B cell (primary cell): Measurements from ENCODE around the gene INSRR. TPM values are rescaled to one million over a fixed set of nuclear protein-coding genes. Genes with fewer than 3 reads are reported as not detected.

Source experiments
- ATAC-seq: fragments of 200-7000 bp; cut with Tn5 transposase; one replicate; pipeline ENCODE4 v1.10.0; 2021; ENCODE audit warnings: low read depth, mild to moderate bottlenecking, moderate number of reproducible peaks, moderate library complexity
- CTCF ChIA-PET: fragments of 350-600 bp; sonication (Branson Sonifier 250); formaldehyde crosslinking; loops from one replicate; lab custom pipeline; 2021; ENCODE audit warnings: antibody characterized with exemption, inconsistent platforms; lab: Charles Lee
- POLR2A ChIA-PET: fragments of 350-600 bp; sonication (Branson Sonifier 250); formaldehyde crosslinking; loops from one replicate; lab custom pipeline; 2021; ENCODE audit warnings: antibody characterized with exemption; lab: Charles Lee
- DNase-seq: peaks from one replicate; pipeline ENCODE4 v3.0.0; 2013
- H2AFZ ChIP-seq: 2 replicates; pipeline ENCODE4 v1.6.1; 2012; ENCODE audit warnings: mild to moderate bottlenecking, low read depth, low read length; ENCODE audit not compliant: insufficient read depth, poor library complexity, severe bottlenecking
- H3K27ac ChIP-seq, 2 donors: 1 replicate in 1 of 2; 2 replicates in 1 of 2; pipeline ENCODE4 v1.5.1; 2012 to 2013; ENCODE audit warnings: low read length in 2 of 2, mild to moderate bottlenecking in 2 of 2, moderate library complexity in 1 of 2
- H3K27me3 ChIP-seq, 4 experiments: fragments of 200-600 bp in 1 of 4; sonication (generic) in 1 of 4; replicated peaks in 1 of 4; 1 replicate in 2 of 4; 2 replicates in 2 of 4; pipeline versions ENCODE4 v1.6.1 to v1.7.0; 2013 to 2016; ENCODE audit warnings: low read length in 3 of 4, mild to moderate bottlenecking in 2 of 4, mixed read lengths in 1 of 4, moderate library complexity in 1 of 4; ENCODE audit not compliant: insufficient read depth in 4 of 4, control insufficient read depth in 3 of 4; ENCODE audit errors: control extremely low read depth in 1 of 4
- H3K36me3 ChIP-seq, 2 experiments: replicated peaks in 1 of 2; 1 replicate in 1 of 2; 2 replicates in 1 of 2; pipeline versions ENCODE4 v1.6.1 to v1.7.1; 2013; ENCODE audit warnings: low read length in 1 of 2; ENCODE audit not compliant: insufficient read depth in 2 of 2, control insufficient read depth in 1 of 2; ENCODE audit errors: control extremely low read depth in 1 of 2, extremely low read depth in 1 of 2
- H3K4me1 ChIP-seq, 2 donors: fragments of 200-600 bp in 1 of 2; sonication (generic) in 1 of 2; 1 replicate in 1 of 2; 2 replicates in 1 of 2; pipeline versions ENCODE4 v1.5.1 to v1.6.1; 2013 to 2017; ENCODE audit warnings: low read length in 2 of 2; ENCODE audit not compliant: control insufficient read depth in 2 of 2, insufficient read depth in 2 of 2
- H3K4me2 ChIP-seq: replicated peaks from 2 replicates; pipeline ENCODE3; 2012; ENCODE audit warnings: mild to moderate bottlenecking, low read depth, low read length; ENCODE audit not compliant: poor library complexity, severe bottlenecking
- H3K4me3 ChIP-seq, 5 experiments: fragments of 200-600 bp in 1 of 5; sonication (generic) in 1 of 5; 1 replicate in 3 of 5; 2 replicates in 2 of 5; pipeline versions ENCODE4 v1.5.1 to v1.7.0; 2011 to 2016; ENCODE audit warnings: low read length in 4 of 5, mild to moderate bottlenecking in 4 of 5, low read depth in 2 of 5, control low read depth in 1 of 5, moderate library complexity in 1 of 5; ENCODE audit not compliant: insufficient read depth in 1 of 5; ENCODE audit errors: control extremely low read depth in 1 of 5, extremely low read depth in 1 of 5
- H3K79me2 ChIP-seq: fragments of 200-600 bp; sonication (generic); one replicate; pipeline ENCODE4 v1.6.0; 2016; ENCODE audit warnings: low read length; ENCODE audit not compliant: control insufficient read depth, insufficient read depth
- H3K9ac ChIP-seq: fragments of 200-600 bp; sonication (generic); 2 replicates; pipeline ENCODE4 v1.6.1; 2017; ENCODE audit warnings: mild to moderate bottlenecking, low read length, moderate library complexity
- H3K9me3 ChIP-seq, 3 donors: one replicate each; pipeline versions ENCODE4 v1.6.1 to v1.7.1; 2013; ENCODE audit warnings: low read length in 2 of 3; ENCODE audit not compliant: control insufficient read depth in 2 of 3, insufficient read depth in 1 of 3; ENCODE audit errors: control extremely low read depth in 1 of 3
- H4K20me1 ChIP-seq: 2 replicates; pipeline ENCODE4 v1.6.0; 2012; ENCODE audit warnings: mild to moderate bottlenecking, low read length; ENCODE audit not compliant: insufficient read depth, control insufficient read depth, poor library complexity, severe bottlenecking
- H3K27ac Mint-ChIP-seq: one replicate; pipeline ENCODE4 v1.8.0; 2021; ENCODE audit warnings: mixed read lengths
- H3K27me3 Mint-ChIP-seq: one replicate; pipeline ENCODE4 v1.8.0; 2021; ENCODE audit warnings: mixed read lengths
- H3K4me1 Mint-ChIP-seq: one replicate; pipeline ENCODE4 v1.8.0; 2021; ENCODE audit warnings: mixed read lengths
- H3K4me3 Mint-ChIP-seq: one replicate; pipeline ENCODE4 v1.8.0; 2021; ENCODE audit warnings: mixed read lengths
- H3K9me3 Mint-ChIP-seq: one replicate; pipeline ENCODE4 v1.8.0; 2022; ENCODE audit warnings: mixed read lengths; ENCODE audit not compliant: insufficient read depth
- CTCF ChIP-seq: fragments of 200-600 bp; IDR thresholded peaks from one replicate; pipeline ENCODE4 v1.8.0; 2022; ENCODE audit warnings: antibody characterized with exemption, mild to moderate bottlenecking
- EZH2 ChIP-seq: IDR thresholded peaks from 2 replicates; pipeline ENCODE4 v1.6.1; 2012; ENCODE audit warnings: borderline replicate concordance, low read depth, mild to moderate bottlenecking, moderate library complexity, low read length; ENCODE audit not compliant: insufficient read depth, poor library complexity, severe bottlenecking
- WGBS: methylation state at CpG from one replicate; pipeline ENCODE4 v1.1.5; 2013; ENCODE audit warnings: missing lambda C conversion rate; ENCODE audit not compliant: insufficient coverage; 5-methylcytosine and 5-hydroxymethylcytosine counted together
- intact Hi-C: fragments of 100-400 bp; cut with micrococcal nuclease; formaldehyde crosslinking; loops from one replicate; pipeline ENCODE4 v1.10.0; 2022
- polyA plus RNA-seq: library from polyadenylated mRNA; depleted of rRNA; stranded (reverse); fragments of >200 nt; gene quantifications from 2 replicates; pipeline ENCODE4 v1.2.3, GENCODE V29; 2012
- total RNA-seq, 2 donors: library from RNA; stranded (reverse); fragments of 120-200 nt in 1 of 2; gene quantifications; 1 replicate in 1 of 2; 2 replicates in 1 of 2; pipeline versions ENCODE4 v1.2.3 to v1.2.4, GENCODE V29; 2013 to 2022

Gene INSRR
- total and polyA plus RNA-seq, 2 donors (not counting 1 experiment from before 2014, with no cell fraction given) = not detected

- Mint-ChIP-seq H3K27me3 (peaks cover 11% of the 10 kb centered on the region), H3K4me1 (peaks cover 34% of the 10 kb centered on the region), H3K27ac (peak within 1 kb of the TSS; percentile 82), H3K4me3 (peak within 1 kb of the TSS; percentile 68), H3K9me3 (no peaks in the 10 kb centered on the region)
- H3K36me3 ChIP-seq = no peaks in the 10 kb centered on the region
- peaks cover 0 to 19% (median 1%) of the 10 kb centered on the region in 4 experiments for H3K27me3 ChIP-seq
- H3K9me3 ChIP-seq = peaks cover 0 to 3% (median 0%) of the 10 kb centered on the region in 3 donors
- H3K4me2 ChIP-seq = peak within 1 kb of the TSS; percentile 74
- no peaks in the 10 kb centered on the region for H3K79me2 ChIP-seq
- WGBS = no CpG with 5 or more reads among the region's 10 CpGs
- peaks cover 26 to 32% of the 10 kb centered on the region in 2 donors for H3K4me1 ChIP-seq
- ChIA-PET CTCF (interaction anchor here (0.7 kb wide), 1 partner anchor 157 kb away, joined by 3 read pairs; no protein-coding TSS in a partner anchor), POLR2A (no interaction called here)
- H4K20me1 ChIP-seq = no peaks in the 10 kb centered on the region
- H3K27ac ChIP-seq = peak within 1 kb of the TSS; percentile 28 to 52
- DNase-seq (peak; percentile 88), ATAC-seq (peak; percentile 69)
- no peak for TF ChIP-seq EZH2
- TF ChIP-seq CTCF = no peak
- H3K9ac ChIP-seq = peak within 1 kb of the TSS; percentile 53
- intact Hi-C loops = no loop called here
- peak within 1 kb of the TSS in 2 of 5 experiments; percentile 25 to 47 for H3K4me3 ChIP-seq
- H2AFZ ChIP-seq = peak within 1 kb of the TSS; percentile 80
These were observed 42.2 kb downstream of the INSRR start, which contains the start of gene SH2D2A for GRCh38 chr1:156816561-156817328. Gene SH2D2A (minus strand): TSS chr1:156816848. CDS start chr1:156816708, 140 bp downstream.

GRCh38 chr1:156815961-156816422, 42.9 kb downstream of the INSRR start:
- ATAC-seq (no peak), DNase-seq (no peak)
- Mint-ChIP-seq H3K27ac (peak overlapping the region; percentile 17), H3K27me3 (peaks cover 4% of the 10 kb centered on the region), H3K4me1 (peaks cover 34% of the 10 kb centered on the region), H3K9me3 (no peaks in the 10 kb centered on the region), H3K4me3 (peak overlapping the region; percentile 68)
- peak overlapping the region; percentile 80 for H2AFZ ChIP-seq
- CTCF ChIA-PET = no interaction called here
- H3K27me3 ChIP-seq = peaks cover 0 to 12% (median 0%) of the 10 kb centered on the region in 4 experiments
- no peaks in the 10 kb centered on the region for H3K79me2 ChIP-seq
- H3K4me3 ChIP-seq = peak overlapping the region in 1 of 5 experiments; percentile 47
- H3K9ac ChIP-seq = peak overlapping the region; percentile 53
- peaks cover 26 to 32% of the 10 kb centered on the region in 2 donors for H3K4me1 ChIP-seq
- TF ChIP-seq EZH2 (no peak), CTCF (no peak)
- no peaks in the 10 kb centered on the region for H4K20me1 ChIP-seq
- H3K4me2 ChIP-seq = peak overlapping the region; percentile 74
- WGBS = 67% methylated on average over 8 of the region's 10 CpGs
- POLR2A ChIA-PET = no interaction called here
- no peaks in the 10 kb centered on the region for H3K36me3 ChIP-seq
- intact Hi-C loops = no loop called here
- H3K9me3 ChIP-seq = peaks cover 0 to 3% (median 0%) of the 10 kb centered on the region in 3 donors
- peak overlapping the region; percentile 28 to 52 for H3K27ac ChIP-seq
